IPS-11a (cell line): ENCODE measurements around the gene PDE4B.

ENCODE experiments used
- H3K4me3 ChIP-seq: one replicate; pipeline ENCODE4 v1.5.1; 2013; ENCODE audit warnings: low read depth, low read length, control low read depth

Gene PDE4B

GRCh38 chr1:66373157-66373591 lies 580.5 kb downstream of the PDE4B start:
- no peak overlapping the region for H3K4me3 ChIP-seq

GRCh38 chr1:66374148-66374547 lies 581.5 kb downstream of the PDE4B start:
- no peak overlapping the region for H3K4me3 ChIP-seq

GRCh38 chr1:66374561-66375111 lies 581.9 kb downstream of the PDE4B start:
- no peak overlapping the region for H3K4me3 ChIP-seq

GRCh38 chr1:66375125-66375524 lies 582.4 kb downstream of the PDE4B start:
- no peak overlapping the region for H3K4me3 ChIP-seq

GRCh38 chr1:66380452-66381212 lies 587.9 kb downstream of the PDE4B start:
- no peak overlapping the region for H3K4me3 ChIP-seq

- H3K4me3 ChIP-seq, result no peak overlapping the region
These were observed 589.1 kb downstream of the PDE4B start for GRCh38 chr1:66381621-66382275.

GRCh38 chr1:66383168-66383567 lies 590.5 kb downstream of the PDE4B start:
- no peak overlapping the region for H3K4me3 ChIP-seq

GRCh38 chr1:66383611-66384010 lies 590.9 kb downstream of the PDE4B start:
- H3K4me3 ChIP-seq, result no peak overlapping the region

- H3K4me3 ChIP-seq, result no peak overlapping the region
These were observed 591.7 kb downstream of the PDE4B start for GRCh38 chr1:66384258-66384921.

GRCh38 chr1:66386712-66387111 lies 594.0 kb downstream of the PDE4B start:
- no peak overlapping the region for H3K4me3 ChIP-seq

- H3K4me3 ChIP-seq, result no peak overlapping the region
These were observed 596.2 kb downstream of the PDE4B start for GRCh38 chr1:66388913-66389312.

GRCh38 chr1:66393586-66394287 lies 601.0 kb downstream of the PDE4B start:
- no peak overlapping the region for H3K4me3 ChIP-seq

GRCh38 chr1:66394603-66395002 lies 601.9 kb downstream of the PDE4B start:
- no peak overlapping the region for H3K4me3 ChIP-seq

- H3K4me3 ChIP-seq, result no peak overlapping the region
These were observed 602.7 kb downstream of the PDE4B start for GRCh38 chr1:66395202-66396061.

GRCh38 chr1:66396212-66396890 lies 603.7 kb downstream of the PDE4B start:
- H3K4me3 ChIP-seq, result no peak overlapping the region

GRCh38 chr1:66397192-66397591 lies 604.5 kb downstream of the PDE4B start:
- no peak overlapping the region for H3K4me3 ChIP-seq

- no peak overlapping the region for H3K4me3 ChIP-seq
These were observed 607.3 kb downstream of the PDE4B start for GRCh38 chr1:66399888-66400529.

- H3K4me3 ChIP-seq, result no peak overlapping the region
These were observed 608.0 kb downstream of the PDE4B start for GRCh38 chr1:66400660-66401059.

GRCh38 chr1:66401244-66401643 lies 608.5 kb downstream of the PDE4B start:
- no peak overlapping the region for H3K4me3 ChIP-seq
